GM19025 (cell line): ENCODE results near the gene SORBS1.

Experiments used
- ATAC-seq: cut with Tn5 transposase; IDR thresholded peaks from one replicate; pipeline ENCODE4 v1.9.1; 2021; ENCODE audit warnings: mild to moderate bottlenecking, low read depth, moderate library complexity; ENCODE audit not compliant: unreplicated experiment

The SORBS1 gene

DNA sequence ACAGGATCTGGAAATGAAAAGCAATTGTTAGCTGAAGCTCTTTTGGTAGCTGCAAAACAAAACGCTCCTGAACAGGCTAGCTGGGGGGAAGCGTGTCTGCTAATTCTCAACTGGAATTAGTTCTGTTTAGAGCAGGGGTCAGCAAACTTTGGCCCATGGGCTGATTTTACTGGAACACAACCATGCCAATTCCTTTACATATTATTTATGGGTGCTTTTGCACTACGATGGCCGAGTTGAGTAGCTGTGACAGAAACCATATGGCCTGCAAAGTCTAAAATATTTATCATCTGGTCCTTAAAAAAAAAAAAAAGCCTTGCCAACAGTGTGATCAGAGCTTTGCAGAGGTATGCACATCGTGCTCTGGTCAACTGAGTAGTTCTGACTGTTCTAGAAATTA is 162.0 kb downstream of the SORBS1 start:
- no peak for ATAC-seq

DNA sequence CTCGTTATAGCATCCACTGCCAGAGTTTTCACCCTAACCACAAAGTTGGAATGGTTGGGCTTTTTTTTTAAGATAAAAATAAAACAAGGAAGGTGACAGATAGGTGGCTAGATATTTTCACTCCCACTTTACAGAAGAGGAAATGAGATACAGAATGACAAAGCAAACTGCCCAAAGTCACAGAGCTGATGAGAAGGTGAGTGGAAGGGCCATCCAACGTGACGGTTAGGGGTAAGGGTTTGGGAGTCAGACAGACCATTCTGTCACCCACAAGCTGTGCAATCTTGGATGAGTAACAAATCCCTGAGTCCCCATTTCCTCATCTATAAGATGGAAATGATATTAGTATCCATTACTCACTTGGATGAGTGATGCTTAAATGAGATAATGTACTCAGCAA is 163.4 kb downstream of the SORBS1 start:
- no peak for ATAC-seq

DNA sequence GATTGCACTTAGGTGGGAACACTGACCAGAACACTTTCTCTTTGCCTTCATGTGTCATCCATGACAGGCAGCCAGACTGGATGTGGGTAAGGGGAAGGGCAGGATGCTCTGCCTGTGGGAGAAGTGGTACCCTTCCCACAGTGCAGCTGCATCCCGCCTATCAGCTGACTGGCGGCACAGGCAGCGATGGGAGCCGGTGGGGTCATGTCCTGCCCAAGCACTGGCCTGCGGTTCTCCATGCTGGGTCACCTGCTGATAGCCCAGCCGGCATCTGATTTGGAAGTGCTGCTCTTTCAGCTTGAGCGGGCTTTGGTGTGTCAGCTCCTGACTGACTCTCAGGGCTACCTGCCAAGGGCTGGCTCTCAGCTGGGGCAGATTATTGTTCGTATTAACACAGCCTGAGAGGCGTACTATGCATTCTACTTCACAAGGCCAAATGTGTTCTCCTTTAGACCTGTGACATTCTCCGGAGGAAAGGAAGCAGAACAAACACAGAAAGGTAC is 165.2 kb downstream of the SORBS1 start:
- no peak for ATAC-seq

DNA sequence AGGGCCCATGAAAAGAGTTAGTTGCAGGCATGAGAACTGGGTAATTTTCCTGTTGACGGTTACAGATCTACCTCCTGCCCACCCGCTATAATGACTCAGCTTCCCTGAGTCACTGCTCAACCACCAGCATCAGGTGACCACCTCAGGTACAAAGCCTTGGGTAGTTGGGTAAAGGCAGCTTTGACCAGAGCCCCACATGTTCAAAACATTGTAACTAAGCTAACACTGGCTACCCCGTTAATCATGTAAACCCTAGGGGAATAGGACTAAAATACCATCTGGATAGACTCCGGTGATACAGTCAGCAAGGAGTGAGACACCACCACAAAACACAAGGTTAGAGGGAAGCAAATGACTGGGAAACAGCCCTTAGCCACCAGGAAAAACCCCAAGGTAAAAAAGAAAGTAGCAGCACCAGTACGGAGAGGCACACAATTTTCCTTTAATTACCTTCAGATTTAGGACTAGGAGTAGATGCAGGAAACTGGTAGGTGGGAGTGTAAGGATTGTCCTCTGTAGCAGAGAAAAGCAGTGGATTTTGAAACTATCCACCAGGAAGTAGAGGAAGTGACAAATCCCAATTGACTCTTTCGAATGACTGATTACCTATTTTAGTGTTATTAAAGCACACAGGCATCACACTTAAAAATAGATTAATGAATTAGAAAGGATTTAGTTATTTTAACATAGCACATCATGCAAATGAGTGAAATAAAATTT is 166.8 kb downstream of the SORBS1 start:
- ATAC-seq, result no peak

DNA sequence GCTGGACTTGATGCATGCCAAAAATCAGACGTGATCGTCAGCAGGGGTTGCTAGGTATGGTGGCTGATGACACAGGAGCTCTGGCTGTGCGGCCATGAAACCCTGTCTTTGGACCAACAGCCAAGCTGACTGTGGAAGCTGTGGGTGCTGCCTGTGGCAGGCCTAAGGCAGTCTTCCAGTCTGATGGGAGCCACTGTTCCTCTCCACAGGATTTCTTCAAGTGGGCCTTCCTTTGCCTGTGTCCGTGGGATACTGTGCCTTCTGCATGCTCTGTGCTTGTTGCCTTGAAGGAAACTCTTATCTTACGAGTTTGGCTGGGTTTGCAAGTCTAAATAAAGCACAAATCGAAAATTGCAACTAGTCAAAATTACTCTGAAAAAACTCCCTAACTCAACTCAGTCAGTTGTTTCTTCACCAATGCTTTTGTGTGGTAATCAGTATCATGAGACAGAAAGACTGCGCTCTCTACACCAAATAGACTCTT is 168.4 kb downstream of the SORBS1 start:
- peak; percentile 47 for ATAC-seq

DNA sequence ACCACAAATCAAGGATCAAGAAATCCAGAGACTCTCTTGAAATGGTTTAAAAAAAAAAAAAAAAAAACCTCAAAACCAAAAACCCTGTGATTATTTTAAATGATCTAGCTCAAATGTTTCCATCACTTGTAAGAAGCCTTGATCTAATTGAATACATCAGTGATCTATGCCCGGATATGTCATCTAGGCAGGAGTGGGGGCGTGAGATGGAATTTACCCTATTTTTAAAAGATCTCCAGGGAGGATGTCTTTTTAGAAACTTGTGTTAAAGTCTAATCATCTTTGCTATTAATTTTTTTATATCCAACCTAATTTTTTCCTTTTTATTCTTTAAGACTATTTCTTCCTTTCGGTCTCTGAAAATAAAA is 169.0 kb downstream of the SORBS1 start:
- ATAC-seq, result no peak

DNA sequence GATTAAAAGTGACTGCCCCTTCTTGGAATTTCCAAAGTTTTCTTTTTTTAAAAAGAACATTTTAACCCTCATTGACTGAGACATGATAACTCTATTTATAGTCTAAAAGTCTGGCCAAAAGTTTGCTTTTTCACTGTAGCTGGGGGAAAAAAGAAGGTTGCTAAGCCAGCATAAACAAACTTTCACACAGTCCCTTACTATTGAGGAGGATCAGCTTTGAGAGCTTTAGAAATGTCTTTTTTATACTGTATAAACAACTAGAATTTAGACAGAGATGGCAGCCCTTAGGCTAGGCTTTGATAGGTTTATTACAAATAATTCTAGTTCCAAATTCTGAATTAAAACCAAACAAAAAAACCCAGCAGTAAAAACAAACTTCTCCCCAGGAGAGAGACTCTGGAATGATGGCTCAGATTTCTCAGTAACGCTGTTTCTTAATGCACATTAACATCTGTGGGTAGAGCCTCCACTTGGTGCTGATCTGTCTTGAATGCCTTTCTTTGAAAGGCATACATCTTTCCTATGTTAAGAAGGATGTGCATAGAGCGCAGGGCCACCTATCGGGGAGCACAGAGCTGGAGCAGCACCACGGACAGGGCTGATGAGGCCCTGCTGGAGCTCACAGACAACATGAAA is 169.5 kb downstream of the SORBS1 start:
- ATAC-seq, result no peak

DNA sequence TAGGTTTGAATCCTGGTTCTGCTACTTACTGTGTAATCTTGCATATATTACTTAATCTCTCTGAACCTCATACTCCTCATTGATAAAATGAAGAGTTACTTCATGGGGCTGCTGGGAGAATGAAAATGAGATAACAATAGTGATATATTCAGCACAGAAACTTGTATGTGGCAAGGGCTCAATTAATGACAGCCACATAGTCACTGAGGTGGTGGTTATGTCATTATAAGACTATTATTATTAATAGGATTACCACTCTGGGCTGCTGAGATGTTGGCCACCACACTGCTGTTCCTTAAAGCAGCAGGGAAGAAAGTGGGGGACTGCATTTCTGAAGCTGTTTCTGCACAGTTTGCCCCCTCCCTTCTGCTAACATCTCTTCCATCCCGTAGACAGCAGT is 170.0 kb downstream of the SORBS1 start:
- ATAC-seq, result no peak

DNA sequence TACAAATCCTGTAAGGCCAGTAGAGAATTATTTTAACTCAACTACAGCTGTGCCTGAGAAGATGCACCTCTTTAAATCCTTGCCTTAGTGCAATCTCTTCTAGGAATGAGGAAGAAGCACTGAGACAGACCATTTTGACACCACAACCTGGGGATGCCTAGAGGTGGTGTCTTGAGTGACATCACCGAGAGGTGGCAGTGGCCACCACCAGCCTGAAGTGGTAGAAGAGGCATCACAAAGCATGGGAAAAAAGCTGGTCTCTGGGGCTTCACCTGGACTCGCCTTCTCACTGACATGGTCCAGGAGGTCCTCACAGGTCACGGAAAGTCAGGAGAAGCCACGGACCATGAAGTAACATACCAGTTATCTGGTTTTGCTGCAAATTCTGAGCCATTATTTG is 171.2 kb downstream of the SORBS1 start:
- ATAC-seq, result no peak

DNA sequence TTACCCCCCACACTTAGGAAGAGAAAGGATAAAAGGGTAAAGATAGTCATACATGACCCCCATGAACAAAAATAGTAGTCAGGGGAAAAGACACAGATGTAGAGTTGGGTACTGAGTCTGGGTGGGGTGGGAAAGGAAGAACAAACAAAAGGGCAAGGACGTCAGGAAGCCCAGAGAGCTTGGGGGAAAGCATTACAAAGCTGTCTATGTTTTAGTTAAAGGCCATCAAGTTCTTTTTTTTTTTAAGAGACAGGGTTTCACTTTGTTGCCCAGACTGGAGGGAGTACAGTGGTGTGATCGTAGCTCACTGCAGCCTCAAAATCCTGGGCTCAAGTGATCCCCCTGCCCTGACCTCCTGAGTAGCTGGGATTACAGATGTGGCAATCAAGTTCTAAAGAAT is 172.0 kb downstream of the SORBS1 start:
- ATAC-seq, result no peak

DNA sequence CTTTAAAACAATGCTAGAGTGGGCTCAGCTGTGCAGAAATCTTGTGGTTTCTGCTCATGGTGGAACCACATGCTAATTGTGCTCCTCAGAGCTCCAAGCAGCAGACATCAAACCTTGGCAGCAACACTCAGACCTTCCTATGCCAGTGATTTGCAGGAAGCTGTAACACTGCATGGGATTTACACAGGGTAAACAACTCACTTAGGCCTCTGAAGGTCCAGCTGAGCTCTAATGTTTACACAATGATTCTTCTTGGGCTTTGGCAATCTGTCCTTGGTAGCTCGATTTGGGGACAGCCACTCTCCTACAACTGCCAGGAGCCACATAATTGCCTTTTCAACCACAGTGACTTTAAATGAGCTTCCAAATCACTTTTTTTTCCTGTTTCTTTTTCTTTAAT is 172.6 kb downstream of the SORBS1 start:
- no peak for ATAC-seq

DNA sequence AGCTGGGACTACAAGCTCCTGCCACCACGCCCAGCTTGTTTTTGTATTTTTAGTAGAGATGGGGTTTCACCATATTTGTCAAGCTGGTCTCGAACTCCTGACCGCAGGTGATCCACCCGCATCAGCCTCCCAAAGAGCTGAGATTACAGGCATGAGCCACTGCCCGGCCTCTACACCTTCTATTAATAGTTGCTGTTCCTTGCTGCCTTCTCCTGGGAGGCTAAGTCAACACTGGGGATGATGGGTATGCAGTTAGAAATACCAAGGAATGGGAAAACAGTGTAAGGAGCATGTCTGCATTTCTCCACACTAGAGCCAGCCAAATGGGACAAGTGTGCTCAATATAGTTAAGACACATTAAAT is 173.1 kb downstream of the SORBS1 start:
- ATAC-seq, result no peak

DNA sequence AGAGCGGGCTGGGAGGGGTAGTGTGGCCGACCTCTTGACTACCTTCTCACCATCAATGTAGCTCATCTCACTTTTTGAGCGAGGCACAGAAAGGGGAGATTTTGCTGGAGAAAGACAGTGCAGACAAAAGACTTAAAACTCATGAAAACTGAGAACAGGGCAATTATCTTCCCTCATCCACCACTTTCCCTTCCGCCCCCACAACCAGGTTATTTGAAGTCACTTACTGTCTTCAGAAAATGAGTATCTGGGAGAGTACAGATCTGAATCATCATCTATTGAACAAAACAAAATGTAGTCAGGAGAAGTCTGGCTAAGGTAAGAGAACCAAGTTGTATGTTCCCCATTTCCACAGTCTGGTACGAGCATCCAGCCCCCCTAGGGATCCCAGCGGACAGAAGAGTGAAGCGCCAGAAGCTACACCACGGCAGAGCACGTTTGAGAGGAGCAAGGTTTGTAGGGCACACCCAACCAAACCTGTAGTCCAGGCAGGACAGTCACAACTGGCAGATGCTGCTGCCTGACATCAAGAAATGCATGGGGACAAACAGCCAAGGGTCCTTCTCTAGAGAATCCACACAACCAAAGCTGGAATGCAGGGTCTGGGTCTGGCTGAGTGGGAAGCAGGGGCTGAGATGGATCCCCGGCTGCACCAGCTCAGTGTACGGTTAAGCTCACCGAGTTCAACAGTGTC is 177.0 kb downstream of the SORBS1 start:
- ATAC-seq, result no peak

DNA sequence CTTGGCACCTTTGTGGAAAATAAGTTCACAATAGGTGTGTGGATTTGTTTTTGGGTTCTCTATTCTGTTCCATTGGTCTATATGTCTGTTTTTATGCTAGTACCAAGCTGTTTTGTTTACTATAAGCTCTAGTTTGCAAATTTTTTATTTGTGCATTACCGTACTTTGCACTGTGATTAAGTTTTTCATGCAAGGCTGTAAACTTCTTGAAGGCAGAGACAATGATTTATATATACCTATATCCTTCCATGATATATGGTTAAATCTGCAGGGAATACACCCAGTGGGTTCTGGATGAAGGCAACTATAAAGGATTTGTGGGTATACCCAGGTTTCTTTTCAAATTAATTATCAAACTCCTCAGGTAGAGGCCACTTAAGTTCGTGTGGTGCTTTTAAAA is 178.6 kb downstream of the SORBS1 start:
- ATAC-seq, result no peak

DNA sequence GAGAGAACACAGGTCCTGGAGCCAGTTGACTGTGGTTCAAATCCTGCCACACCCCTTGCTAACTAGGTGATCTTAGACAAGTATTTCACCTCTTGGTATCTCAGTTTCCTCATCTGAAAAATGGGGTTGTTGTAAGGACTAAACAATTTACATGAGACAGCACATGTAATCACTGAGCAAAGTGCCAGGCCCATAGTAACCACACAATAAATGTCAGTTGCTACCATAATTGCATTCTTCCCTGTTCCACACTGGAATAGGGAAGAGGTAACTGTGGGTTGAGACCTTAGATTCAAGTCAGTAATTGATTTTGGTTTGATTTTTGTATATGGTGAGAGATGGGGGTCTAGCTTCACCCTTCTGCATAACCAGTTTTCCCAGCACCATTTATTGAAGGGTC is 179.0 kb downstream of the SORBS1 start:
- ATAC-seq, result no peak

DNA sequence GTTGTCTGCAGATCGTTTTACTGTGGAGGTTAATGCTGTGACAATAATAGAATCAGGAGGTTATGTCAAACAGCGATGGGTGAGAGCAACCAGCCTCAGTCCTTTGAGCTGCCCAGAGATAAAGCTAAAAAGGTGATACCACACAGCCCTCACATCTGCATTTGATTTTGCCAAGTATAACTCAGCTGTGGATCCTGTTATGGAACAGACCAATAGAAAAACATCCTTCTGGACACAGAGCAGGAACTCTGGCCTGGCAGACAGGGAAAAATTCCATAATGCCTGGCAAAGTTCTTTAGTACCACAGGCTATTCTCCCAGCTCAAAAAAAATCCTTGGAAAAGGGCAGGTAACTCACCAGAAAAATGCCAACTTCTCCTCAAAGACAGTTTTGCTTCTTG is 183.2 kb downstream of the SORBS1 start:
- no peak for ATAC-seq

DNA sequence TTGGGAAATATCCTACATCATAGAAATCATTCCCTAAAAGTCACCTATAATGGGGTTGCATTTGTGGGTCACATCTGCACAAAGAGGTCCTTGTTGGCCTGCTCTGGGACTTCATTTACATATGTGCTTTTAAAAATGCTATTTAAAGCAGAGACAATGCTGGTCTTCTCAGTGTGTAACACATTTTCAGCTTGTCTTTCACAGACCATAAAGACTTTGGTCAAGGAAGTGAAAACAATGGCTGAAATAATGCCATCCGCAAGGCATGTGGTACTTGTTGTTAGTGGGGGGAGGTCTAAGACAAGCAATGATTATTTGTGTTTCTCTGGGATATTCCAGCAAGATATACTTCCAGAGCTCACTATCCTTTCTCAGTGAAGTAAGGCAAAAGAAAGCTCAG is 185.8 kb downstream of the SORBS1 start:
- no peak for ATAC-seq

DNA sequence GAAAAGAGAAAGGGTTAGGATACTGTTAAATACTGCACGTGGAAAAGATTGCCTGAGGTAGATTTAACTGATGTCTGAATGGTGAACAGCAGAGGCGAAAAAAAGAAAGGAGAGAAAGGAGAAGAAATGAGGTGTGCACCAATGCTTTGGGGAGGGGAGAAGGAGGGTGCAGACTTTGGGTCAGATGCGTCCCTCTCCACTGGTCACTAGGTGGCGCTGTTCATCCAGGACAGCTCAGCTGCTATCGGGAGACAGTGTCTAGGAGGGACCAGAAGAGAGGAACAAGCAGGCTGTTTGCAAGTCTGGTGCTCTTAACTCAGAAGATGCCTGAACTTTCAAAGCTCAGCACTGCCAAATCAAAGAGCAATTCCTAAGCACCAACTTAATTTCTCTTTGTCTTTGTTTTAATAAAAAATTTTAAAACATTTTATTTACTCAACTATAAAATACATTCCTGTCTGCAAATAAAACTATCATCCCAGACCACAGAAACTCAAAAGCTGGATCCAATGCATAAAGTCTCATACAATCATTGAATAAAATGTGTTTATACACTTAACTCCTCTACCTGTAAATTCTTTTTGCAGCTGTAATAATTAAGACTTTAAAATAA is 186.5 kb downstream of the SORBS1 start:
- no peak for ATAC-seq

DNA sequence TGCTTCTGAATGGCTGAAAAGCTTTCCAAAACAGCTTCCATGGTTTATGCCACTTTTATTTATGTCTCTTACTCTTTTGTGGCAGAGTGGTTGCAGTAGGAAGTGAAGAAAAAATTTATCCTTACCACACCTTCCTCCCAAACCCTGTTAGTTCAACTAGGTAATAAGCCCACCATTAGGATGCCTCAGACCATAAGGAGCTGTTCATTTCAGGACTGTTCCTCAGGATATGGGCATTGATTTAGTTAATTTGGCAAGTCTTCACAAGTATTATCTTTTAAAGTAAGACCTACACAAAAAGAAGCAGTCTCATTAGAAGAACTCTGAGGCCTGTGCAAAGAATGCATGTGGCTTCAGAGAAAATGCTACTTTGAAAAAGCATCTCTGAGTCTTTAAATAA is 187.5 kb downstream of the SORBS1 start:
- no peak for ATAC-seq

DNA sequence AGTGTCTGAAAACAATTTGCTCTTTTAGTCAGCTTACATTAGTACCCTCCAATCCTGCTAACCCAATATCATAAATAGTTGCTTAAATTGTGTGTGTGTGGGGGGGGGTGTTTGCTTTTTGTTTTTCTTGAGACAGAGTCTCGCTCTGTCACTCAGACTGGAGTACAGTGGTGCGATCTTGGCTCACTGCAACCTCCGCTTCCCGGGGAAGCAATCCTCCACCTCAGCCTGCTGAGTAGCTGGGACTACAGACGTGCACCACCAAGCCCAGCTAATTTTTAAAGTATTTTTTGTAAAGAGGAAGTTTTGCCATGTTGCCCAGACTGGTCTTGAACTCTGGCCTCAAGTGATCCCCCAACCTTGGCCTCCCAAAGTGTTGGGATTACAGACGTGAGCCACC is 196.8 kb downstream of the SORBS1 start:
- no peak for ATAC-seq

DNA sequence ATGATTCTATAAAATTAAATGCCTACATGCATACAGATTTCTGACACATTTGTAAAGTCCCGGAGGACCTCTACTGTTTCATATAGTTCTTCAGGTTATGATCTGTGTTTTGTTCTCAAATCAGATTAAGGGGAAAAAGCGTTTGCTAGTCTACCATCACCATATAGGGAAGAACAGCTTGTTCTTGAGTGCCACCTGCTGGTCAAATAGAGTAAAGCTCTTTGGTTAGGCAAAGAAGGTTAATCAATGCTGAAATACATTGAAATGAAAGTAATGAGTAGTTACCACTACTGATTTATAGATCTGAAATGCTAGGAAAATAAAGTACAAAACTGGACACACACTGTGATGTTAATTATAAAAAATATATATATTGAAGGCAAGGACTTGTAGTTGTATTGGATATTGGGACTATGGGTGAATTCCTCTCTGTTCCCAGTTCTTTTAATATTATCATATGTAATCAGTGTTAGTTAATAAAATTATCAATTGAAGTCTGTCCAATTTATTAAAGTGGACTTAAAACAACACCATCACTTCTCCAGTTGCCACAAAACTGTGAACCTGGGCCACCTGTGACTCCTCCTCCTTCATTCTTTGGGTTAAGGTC is 197.8 kb downstream of the SORBS1 start:
- peak; percentile 61 for ATAC-seq
